Fibroblast of lung (primary cell): ENCODE measurements around the gene MAGEA2B. TPM values are rescaled to one million over a fixed set of nuclear protein-coding genes. Genes with fewer than 3 reads are reported as not detected.
"Not testable (repeated sequence)": the region's sequence is repeated elsewhere in the genome, so short reads cannot be mapped to it uniquely, and the experiment has no call there.

ENCODE experiments used
- DNase-seq, 2 donors: peaks; one replicate each; pipeline versions ENCODE4 v3.0.0 to v3.0.0-alpha.2; 2010; ENCODE audit warnings: low read depth in 2 of 2
- H2AFZ ChIP-seq: 2 replicates; pipeline ENCODE4 v1.5.1; 2012; ENCODE audit warnings: low read length, control low read depth, inconsistent platforms
- H3K27ac ChIP-seq: 2 replicates; pipeline ENCODE4 v1.5.1; 2011; ENCODE audit warnings: low read length, control low read depth; ENCODE audit not compliant: insufficient read depth
- H3K27me3 ChIP-seq: 2 replicates; pipeline ENCODE4 v1.5.1; 2011; ENCODE audit warnings: mild to moderate bottlenecking, low read length; ENCODE audit not compliant: control insufficient read depth, insufficient read depth
- H3K36me3 ChIP-seq: 2 replicates; pipeline ENCODE4 v1.5.1; 2011; ENCODE audit warnings: low read length; ENCODE audit not compliant: control insufficient read depth, insufficient read depth
- H3K4me1 ChIP-seq: 2 replicates; pipeline ENCODE4 v1.5.1; 2011; ENCODE audit warnings: low read length; ENCODE audit not compliant: control insufficient read depth, insufficient read depth; ENCODE audit errors: extremely low read depth
- H3K4me2 ChIP-seq: 2 replicates; pipeline ENCODE4 v1.5.1; 2011; ENCODE audit warnings: low read length, control low read depth; ENCODE audit not compliant: insufficient read depth; ENCODE audit errors: extremely low read depth
- H3K4me3 ChIP-seq, 4 experiments: fragments of 200-600 bp in 1 of 4; sonication (generic) in 1 of 4; replicated peaks in 1 of 4; 2 replicates each; pipeline ENCODE4 v1.5.1; 2011 to 2016; ENCODE audit warnings: low read length in 4 of 4, low read depth in 3 of 4, mild to moderate bottlenecking in 3 of 4, control low read depth in 2 of 4, inconsistent platforms in 1 of 4, mixed read lengths in 1 of 4; ENCODE audit not compliant: insufficient read depth in 1 of 4; ENCODE audit errors: control extremely low read depth in 1 of 4
- H3K79me2 ChIP-seq: 2 replicates; pipeline ENCODE4 v1.5.1; 2012; ENCODE audit warnings: mild to moderate bottlenecking, low read length, inconsistent platforms; ENCODE audit not compliant: control insufficient read depth, insufficient read depth
- H3K9ac ChIP-seq: 2 replicates; pipeline ENCODE4 v1.5.1; 2011; ENCODE audit warnings: mild to moderate bottlenecking, low read length, control low read depth; ENCODE audit not compliant: insufficient read depth
- H3K9me3 ChIP-seq: 2 replicates; pipeline ENCODE4 v1.5.1; 2012; ENCODE audit warnings: low read depth, low read length; ENCODE audit not compliant: control insufficient read depth, insufficient read depth
- H4K20me1 ChIP-seq: 2 replicates; pipeline ENCODE4 v1.5.1; 2011; ENCODE audit warnings: low read length; ENCODE audit not compliant: control insufficient read depth, insufficient read depth; ENCODE audit errors: extremely low read depth
- EZH2 ChIP-seq: IDR thresholded peaks from 2 replicates; pipeline ENCODE4 v1.5.1; 2012; ENCODE audit warnings: low read length, control low read depth, mild to moderate bottlenecking; ENCODE audit errors: missing control alignments
- polyA plus RNA-seq, 2 donors: library from polyadenylated mRNA; depleted of rRNA in 1 of 2; stranded (reverse) in 1 of 2; unstranded in 1 of 2; fragments of >200 nt; gene quantifications; 2 replicates each; pipeline ENCODE4 v1.2.1, GENCODE V29; 2011 to 2012; ENCODE audit warnings: missing spikeins in 1 of 2
- total RNA-seq: library from RNA; depleted of rRNA; stranded (reverse); fragments of >200 nt; gene quantifications from 2 replicates; pipeline ENCODE4 v1.2.1, GENCODE V29; 2014
- TF ChIP-seq, protein P1 (sequence below), 2 donors: IDR thresholded peaks in 1 of 2; conservative IDR thresholded peaks in 1 of 2; 1 replicate in 1 of 2; 2 replicates in 1 of 2; pipeline ENCODE4 v1.5.1; 2011 to 2012; ENCODE audit warnings: low read length in 2 of 2, control low read depth in 1 of 2, inconsistent platforms in 1 of 2, low read depth in 1 of 2, mild to moderate bottlenecking in 1 of 2

MAGEA2B gene
- total and polyA plus RNA-seq, 2 donors (not counting 1 experiment from before 2014, with no cell fraction given), result not detected

GRCh38 chrX:152700390-152700789 is 14.0 kb upstream of the MAGEA2B start:
- H3K4me2 ChIP-seq, H2AFZ ChIP-seq, H3K4me3 ChIP-seq, H3K36me3 ChIP-seq, DNase-seq, H3K27ac ChIP-seq, H3K4me1 ChIP-seq, H4K20me1 ChIP-seq, H3K79me2 ChIP-seq, H3K9me3 ChIP-seq, H3K27me3 ChIP-seq, H3K9ac ChIP-seq: not testable (repeated sequence)

DNA sequence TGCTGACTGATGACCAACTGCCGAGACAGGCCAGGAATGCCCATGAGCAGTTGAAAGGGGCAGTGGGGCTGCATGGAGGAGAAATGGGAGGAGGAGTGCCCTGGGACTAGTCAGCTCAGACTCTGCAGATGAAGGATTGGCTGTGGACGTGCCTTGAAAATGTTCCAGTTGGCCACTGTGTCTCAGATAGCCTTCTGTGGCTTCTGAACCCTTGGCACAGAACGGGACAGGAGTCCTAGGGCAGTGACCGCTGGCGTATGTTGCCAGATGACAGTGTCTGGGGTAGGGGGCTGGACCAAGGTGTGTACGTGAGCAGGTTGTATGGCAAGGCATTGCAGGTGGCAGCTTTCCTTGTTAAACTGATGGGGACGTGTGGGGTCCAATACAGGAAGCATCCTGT is 7.9 kb upstream of the MAGEA2B start:
- not testable (repeated sequence) for H3K4me3 ChIP-seq, H2AFZ ChIP-seq, H3K4me1 ChIP-seq, H3K4me2 ChIP-seq, H3K36me3 ChIP-seq, H3K9ac ChIP-seq, H4K20me1 ChIP-seq, DNase-seq, H3K27ac ChIP-seq, H3K27me3 ChIP-seq, H3K79me2 ChIP-seq, H3K9me3 ChIP-seq

- H3K9me3 ChIP-seq, DNase-seq: not testable (repeated sequence)
These were observed 5.3 kb upstream of the MAGEA2B start, which contains the start of gene CSAG2 for GRCh38 chrX:152709173-152709572. Gene CSAG2, minus strand, starts transcription at chrX:152709273. Its CDS starts 161 bp downstream, at chrX:152709112.

DNA sequence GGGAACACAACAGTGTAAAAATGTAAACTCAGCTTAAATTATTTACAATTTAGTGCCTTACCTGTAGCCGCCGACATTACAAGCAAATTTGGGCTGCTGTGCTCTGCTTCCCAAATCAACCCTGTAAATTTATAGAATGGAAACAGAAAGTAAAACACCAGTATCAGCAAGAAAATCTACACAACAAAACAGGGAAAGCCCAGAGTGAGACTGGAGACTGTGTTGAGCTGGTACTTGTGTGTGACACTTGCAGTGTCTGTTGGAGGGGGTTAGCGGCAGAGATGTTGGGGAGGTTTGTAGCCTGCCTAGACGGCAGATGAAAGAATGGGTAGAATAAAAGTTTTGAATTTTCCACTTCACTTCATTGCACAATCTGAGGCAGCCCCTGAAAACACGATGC is 1.2 kb upstream of the MAGEA2B start:
- not testable (repeated sequence) for H3K79me2 ChIP-seq, H4K20me1 ChIP-seq, H3K4me3 ChIP-seq, H3K9me3 ChIP-seq, H3K36me3 ChIP-seq, H3K27me3 ChIP-seq, H3K9ac ChIP-seq, H3K27ac ChIP-seq, H3K4me2 ChIP-seq, DNase-seq, H3K4me1 ChIP-seq, H2AFZ ChIP-seq

More at GRCh38 chrX:152709173-152709572, 5.3 kb upstream of the MAGEA2B start, which contains the start of gene CSAG2:
- H3K4me1 ChIP-seq, H3K4me2 ChIP-seq, H3K4me3 ChIP-seq, H3K27me3 ChIP-seq, H3K36me3 ChIP-seq, H3K79me2 ChIP-seq, H4K20me1 ChIP-seq, H3K9ac ChIP-seq, H3K27ac ChIP-seq, H2AFZ ChIP-seq: not testable (repeated sequence)

- H4K20me1 ChIP-seq, result no peaks in the 10 kb centered on the region
- H3K9ac ChIP-seq, result no peak overlapping the region
- H3K9me3 ChIP-seq, result no peaks in the 10 kb centered on the region
- H3K79me2 ChIP-seq, result no peaks in the 10 kb centered on the region
- no peak for TF ChIP-seq EZH2
- TF ChIP-seq, protein P1, sequence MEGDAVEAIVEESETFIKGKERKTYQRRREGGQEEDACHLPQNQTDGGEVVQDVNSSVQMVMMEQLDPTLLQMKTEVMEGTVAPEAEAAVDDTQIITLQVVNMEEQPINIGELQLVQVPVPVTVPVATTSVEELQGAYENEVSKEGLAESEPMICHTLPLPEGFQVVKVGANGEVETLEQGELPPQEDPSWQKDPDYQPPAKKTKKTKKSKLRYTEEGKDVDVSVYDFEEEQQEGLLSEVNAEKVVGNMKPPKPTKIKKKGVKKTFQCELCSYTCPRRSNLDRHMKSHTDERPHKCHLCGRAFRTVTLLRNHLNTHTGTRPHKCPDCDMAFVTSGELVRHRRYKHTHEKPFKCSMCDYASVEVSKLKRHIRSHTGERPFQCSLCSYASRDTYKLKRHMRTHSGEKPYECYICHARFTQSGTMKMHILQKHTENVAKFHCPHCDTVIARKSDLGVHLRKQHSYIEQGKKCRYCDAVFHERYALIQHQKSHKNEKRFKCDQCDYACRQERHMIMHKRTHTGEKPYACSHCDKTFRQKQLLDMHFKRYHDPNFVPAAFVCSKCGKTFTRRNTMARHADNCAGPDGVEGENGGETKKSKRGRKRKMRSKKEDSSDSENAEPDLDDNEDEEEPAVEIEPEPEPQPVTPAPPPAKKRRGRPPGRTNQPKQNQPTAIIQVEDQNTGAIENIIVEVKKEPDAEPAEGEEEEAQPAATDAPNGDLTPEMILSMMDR (conservative IDR thresholded peaks at IDR 0.05 in 1 of 2, IDR thresholded peaks at IDR 0.05 in 1 of 2; ENCODE audit: low read depth in 1 of 2, low read length in 2 of 2), result no peak
- H3K27ac ChIP-seq, result no peak overlapping the region
- H3K36me3 ChIP-seq, result no peaks in the 10 kb centered on the region
- no peak for DNase-seq
- no peak overlapping the region for H2AFZ ChIP-seq
- H3K27me3 ChIP-seq, result no peaks in the 10 kb centered on the region
- no peaks in the 10 kb centered on the region for H3K4me1 ChIP-seq
- no peak overlapping the region for H3K4me3 ChIP-seq
- H3K4me2 ChIP-seq, result no peak overlapping the region
These were observed 11.0 kb downstream of the MAGEA2B start for GRCh38 chrX:152725409-152725808.
